Stomach (tissue), 9 donors: ENCODE measurements around the gene ACYP2. TPM values are rescaled to one million over a fixed set of nuclear protein-coding genes. Genes with fewer than 3 reads are reported as not detected.

Source experiments
- DNase-seq, 2 donors: peaks; one replicate each; pipeline versions ENCODE4 v3.0.0 to v3.0.0-alpha.2; 2013 to 2019
- H3K27ac ChIP-seq, 5 donors: fragments of 200-600 bp in 4 of 5; sonication (generic) in 4 of 5; one replicate each; pipeline ENCODE4 v1.5.1; 2013 to 2019; ENCODE audit warnings: mild to moderate bottlenecking in 1 of 5, moderate library complexity in 1 of 5
- H3K27me3 ChIP-seq, 3 donors: fragments of 200-600 bp; sonication (generic); one replicate each; pipeline ENCODE4 v1.5.1; 2017 to 2019; ENCODE audit warnings: mixed run types in 1 of 3
- H3K36me3 ChIP-seq, 4 donors: fragments of 200-600 bp; sonication (generic); 1 replicate in 3 of 4; 2 replicates in 1 of 4; pipeline ENCODE4 v1.5.1; 2016 to 2019
- H3K4me1 ChIP-seq, 4 donors: fragments of 200-600 bp; sonication (generic); one replicate each; pipeline ENCODE4 v1.5.1; 2016 to 2019
- H3K4me3 ChIP-seq, 4 donors: fragments of 200-600 bp; sonication (generic) in 3 of 4; one replicate each; pipeline ENCODE4 v1.5.1; 2016 to 2019; ENCODE audit warnings: mild to moderate bottlenecking in 1 of 4
- H3K9me3 ChIP-seq, 4 donors: fragments of 200-600 bp; sonication (generic); one replicate each; pipeline ENCODE4 v1.5.1; 2016 to 2019
- CTCF ChIP-seq, 7 experiments: fragments of 450-650 bp in 4 of 7; fragments of 200-600 bp in 3 of 7; sonication (generic) in 3 of 7; IDR thresholded peaks; one replicate each; pipeline ENCODE4 v1.5.1; 2016 to 2019; ENCODE audit warnings: antibody characterized with exemption in 7 of 7, control low read depth in 2 of 7, mild to moderate bottlenecking in 1 of 7
- EP300 ChIP-seq: sonication (generic); formaldehyde crosslinking; IDR thresholded peaks from one replicate; pipeline ENCODE4 v1.6.1; 2017; ENCODE audit warnings: antibody characterized with exemption
- POLR2A ChIP-seq, 4 donors: fragments of 450-650 bp; IDR thresholded peaks; one replicate each; pipeline ENCODE4 v1.6.1; 2016; ENCODE audit warnings: antibody characterized with exemption in 4 of 4, control low read depth in 2 of 4, mild to moderate bottlenecking in 1 of 4, moderate library complexity in 1 of 4
- POLR2AphosphoS5 ChIP-seq, 3 donors: sonication (generic); formaldehyde crosslinking; IDR thresholded peaks; one replicate each; pipeline ENCODE4 v1.6.1; 2016; ENCODE audit warnings: antibody characterized with exemption in 3 of 3
- WGBS, 5 donors: extraction: QIAGEN DNeasy Blood & Tissue Kit in 3 of 5; methylation state at CpG; one replicate each; pipeline versions ENCODE4 v1.1.5 to v1.1.7; 2013 to 2018; 5-methylcytosine and 5-hydroxymethylcytosine counted together
- intact Hi-C: fragments of 100-400 bp; cut with DNase I; formaldehyde crosslinking; loops from one replicate; pipeline ENCODE4 v1.15.1; 2023; ENCODE audit warnings: low total_unique reads
- polyA plus RNA-seq, 3 donors: library from polyadenylated mRNA; stranded (reverse); fragments of 200-250 nt; gene quantifications; one replicate each; pipeline ENCODE4 v1.2.3, GENCODE V29; 2013
- total RNA-seq, 5 donors: library from RNA; depleted of rRNA; stranded (reverse); fragments of >200 nt; gene quantifications; one replicate each; pipeline versions ENCODE4 v1.1.0 to v1.2.3, GENCODE V29; 2014 to 2016
- donor health status: healthy with polysubstance abuse.
- donor health status: Bipolar disorder and iron deficiency.
- donor health status: healthy.

The ACYP2 gene
- total and polyA plus RNA-seq, 8 donors = 4.3 to 42.0 (median 21.7) TPM

DNA sequence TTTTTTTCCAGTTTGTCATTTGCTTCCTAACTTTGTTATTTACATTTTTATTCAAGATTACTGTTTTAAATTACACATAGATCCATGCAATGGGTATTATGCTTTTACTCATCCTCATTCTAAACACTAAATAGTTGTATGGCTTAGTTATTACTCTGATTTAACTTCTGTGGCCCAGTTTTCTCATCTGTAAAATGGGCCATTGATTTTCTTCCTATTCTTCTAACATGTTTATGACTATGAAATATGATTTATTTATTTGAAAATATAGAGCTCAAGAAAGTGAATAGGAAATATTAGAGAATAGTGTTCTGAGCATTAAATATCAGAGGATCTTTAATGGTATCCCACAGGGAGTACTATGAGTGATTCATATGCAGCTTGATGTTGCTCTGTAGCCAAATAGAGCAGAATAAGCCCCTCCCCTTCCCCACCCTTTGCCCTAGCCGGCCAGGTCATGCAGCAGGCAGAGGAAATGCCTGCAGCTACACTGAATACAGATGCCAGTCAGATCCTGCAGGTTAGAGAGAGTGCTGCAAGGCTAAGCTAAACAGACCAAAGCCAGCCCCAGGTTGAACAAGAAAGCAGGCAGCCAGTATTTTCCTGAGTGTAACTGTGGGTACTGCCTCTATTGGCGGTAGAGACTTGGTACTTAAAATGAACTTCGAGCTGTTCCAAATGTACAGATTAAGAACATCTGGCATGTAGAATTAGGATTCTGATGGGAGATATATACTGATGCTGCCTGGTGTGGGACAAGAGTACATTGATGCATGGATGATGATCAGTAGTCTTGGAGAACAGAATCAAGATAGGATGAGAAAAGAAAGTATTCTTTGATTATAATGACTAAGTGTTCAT is 11.7 kb upstream of the ACYP2 start:
- Histone ChIP-seq H3K27me3 (no peaks in the 10 kb centered on the region), H3K4me1 (peaks cover 0 to 19% (median 3%) of the 10 kb centered on the region in 4 donors), H3K4me3 (no peak overlapping the region), H3K36me3 (no peaks in the 10 kb centered on the region), H3K9me3 (no peaks in the 10 kb centered on the region), H3K27ac (no peak overlapping the region)
- TF ChIP-seq CTCF (IDR thresholded peaks at IDR 0.05) (no peak), POLR2AphosphoS5 (IDR thresholded peaks at IDR 0.05) (peak in 1 of 3 donors; percentile 42), EP300 (no peak), POLR2A (IDR thresholded peaks at IDR 0.05) (no peak)
- WGBS, 5 donors = 9 to 18% (median 13%) methylated on average over 3 of the region's 3 CpGs
- intact Hi-C loops = no loop called here
- peak; percentile 47 to 73 for DNase-seq

DNA sequence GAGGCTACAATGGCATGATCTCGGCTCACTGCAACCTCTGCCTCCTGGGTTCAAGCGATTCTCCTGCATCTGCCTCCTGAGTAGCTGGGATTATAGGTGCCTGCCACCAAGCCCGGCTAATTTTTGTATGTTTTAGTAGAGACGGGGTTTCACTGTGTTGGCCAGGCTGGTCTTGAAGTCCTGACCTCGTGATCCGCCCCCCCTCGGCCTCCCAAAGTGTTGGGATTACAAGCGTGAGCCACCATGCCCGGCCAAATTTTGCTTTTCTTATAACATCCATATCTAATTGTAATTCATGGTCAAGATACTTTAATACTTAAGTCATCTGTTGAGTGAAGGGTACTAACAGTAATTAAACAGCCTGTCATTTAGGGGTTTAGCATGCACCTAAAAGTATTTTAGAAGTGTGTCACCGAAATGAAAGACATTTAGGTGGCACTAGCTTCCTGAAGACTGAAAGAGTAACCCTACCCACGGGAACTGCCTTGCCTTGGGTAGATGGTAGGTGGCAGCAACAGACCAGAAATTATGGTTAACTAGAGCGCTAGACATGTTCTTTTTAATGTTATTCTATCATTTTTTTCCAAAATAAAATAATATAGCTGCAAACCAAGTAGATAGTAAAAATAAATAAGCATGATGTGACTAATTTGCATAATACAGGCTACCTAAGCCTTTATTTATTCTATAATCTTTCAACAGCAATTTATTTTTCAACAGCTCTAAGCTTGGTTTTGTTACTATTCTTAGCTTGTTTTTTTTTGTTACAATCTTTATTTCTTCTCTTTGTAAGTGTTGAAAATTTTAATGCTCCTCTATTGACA is 8.6 kb upstream of the ACYP2 start:
- no peaks in the 10 kb centered on the region for H3K36me3 ChIP-seq
- peaks cover 0 to 19% (median 3%) of the 10 kb centered on the region in 4 donors for H3K4me1 ChIP-seq
- peak in 5 of 7 experiments; percentile 55 to 67 (median 62) for TF ChIP-seq CTCF (IDR thresholded peaks at IDR 0.05)
- TF ChIP-seq POLR2A (IDR thresholded peaks at IDR 0.05) = no peak
- H3K4me3 ChIP-seq = no peak overlapping the region
- H3K27me3 ChIP-seq = no peaks in the 10 kb centered on the region
- whole genome bisulfite sequencing, 5 donors = 51 to 62% (median 56%) methylated on average over 12 of the region's 12 CpGs
- intact Hi-C loops = no loop called here
- no peaks in the 10 kb centered on the region for H3K9me3 ChIP-seq
- no peak overlapping the region for H3K27ac ChIP-seq
- DNase-seq = peak; percentile 31 to 76

GRCh38 chr2:54107455-54107764 is 8.0 kb upstream of the ACYP2 start:
- H3K4me1 ChIP-seq = peaks cover 0 to 19% (median 3%) of the 10 kb centered on the region in 4 donors
- no peak for TF ChIP-seq POLR2A (IDR thresholded peaks at IDR 0.05)
- no peak for TF ChIP-seq CTCF (IDR thresholded peaks at IDR 0.05)
- TF ChIP-seq POLR2AphosphoS5 (IDR thresholded peaks at IDR 0.05) = no peak
- no peak for TF ChIP-seq EP300
- WGBS, 5 donors = 62 to 87% (median 86%) methylated on average over 2 of the region's 2 CpGs

GRCh38 chr2:54107903-54108615 is 7.4 kb upstream of the ACYP2 start:
- TF ChIP-seq EP300 = no peak
- WGBS, 5 donors = 85 to 87% (median 85%) methylated on average over 10 of the region's 10 CpGs

More at GRCh38 chr2:54107455-54107764, 8.0 kb upstream of the ACYP2 start:
- H3K27me3 ChIP-seq = no peaks in the 10 kb centered on the region
- H3K36me3 ChIP-seq = no peaks in the 10 kb centered on the region
- H3K27ac ChIP-seq = no peak overlapping the region
- intact Hi-C loops = no loop called here
- no peak for DNase-seq
- no peak overlapping the region for H3K4me3 ChIP-seq
- H3K9me3 ChIP-seq = no peaks in the 10 kb centered on the region

More at GRCh38 chr2:54107903-54108615, 7.4 kb upstream of the ACYP2 start:
- Histone ChIP-seq H3K27me3 (no peaks in the 10 kb centered on the region), H3K4me3 (no peak overlapping the region), H3K36me3 (no peaks in the 10 kb centered on the region), H3K9me3 (no peaks in the 10 kb centered on the region), H3K4me1 (peaks cover 0 to 19% (median 3%) of the 10 kb centered on the region in 4 donors), H3K27ac (no peak overlapping the region)
- DNase-seq = no peak
- intact Hi-C loops = no loop called here
